Progenitor cell of endocrine pancreas (in vitro differentiated cells): ENCODE results near the gene RTEL1. TPM values are rescaled to one million over a fixed set of nuclear protein-coding genes. Genes with fewer than 3 reads are reported as not detected.
"Not testable (repeated sequence)": the region's sequence is repeated elsewhere in the genome, so short reads cannot be mapped to it uniquely, and the experiment has no call there.

ENCODE experiments used
- DNase-seq: peaks from one replicate; pipeline ENCODE4 v3.0.0; 2021; ENCODE audit warnings: low spot score; ENCODE audit not compliant: unreplicated experiment
- H3K27ac Mint-ChIP-seq: 2 replicates; pipeline ENCODE4 v1.8.0; 2021; ENCODE audit warnings: mild to moderate bottlenecking, moderate library complexity, mixed read lengths
- H3K27me3 Mint-ChIP-seq: 2 replicates; pipeline ENCODE4 v1.8.0; 2021; ENCODE audit warnings: mixed read lengths
- H3K36me3 Mint-ChIP-seq: 2 replicates; pipeline ENCODE4 v1.8.0; 2022; ENCODE audit warnings: mixed read lengths; ENCODE audit not compliant: insufficient read depth
- H3K4me1 Mint-ChIP-seq: 2 replicates; pipeline ENCODE4 v1.8.0; 2021; ENCODE audit warnings: low read depth, mixed read lengths
- H3K4me3 Mint-ChIP-seq: 2 replicates; pipeline ENCODE4 v1.8.0; 2021; ENCODE audit warnings: low read depth, mild to moderate bottlenecking, moderate library complexity, mixed read lengths
- H3K9me3 Mint-ChIP-seq: 2 replicates; pipeline ENCODE4 v1.8.0; 2021; ENCODE audit warnings: low read depth, mixed read lengths
- CTCF ChIP-seq: fragments of 200-600 bp; sonication (generic); IDR thresholded peaks from one replicate; pipeline ENCODE4 v1.5.0; 2021; ENCODE audit warnings: antibody characterized with exemption, mild to moderate bottlenecking; ENCODE audit not compliant: unreplicated experiment
- total RNA-seq: library from RNA; stranded (reverse); gene quantifications from 2 replicates; pipeline ENCODE4 v1.2.1, GENCODE V29; 2021

RTEL1 gene
- total RNA-seq, 1 donor from 2014 or later = 35.5 TPM

- DNase-seq, H3K27ac Mint-ChIP-seq, H3K27me3 Mint-ChIP-seq, H3K9me3 Mint-ChIP-seq, H3K4me3 Mint-ChIP-seq, H3K4me1 Mint-ChIP-seq: not testable (repeated sequence)
- peak; percentile 8 for TF ChIP-seq CTCF
- peaks cover 32% of the 10 kb centered on the region for H3K36me3 Mint-ChIP-seq
Observed at GRCh38 chr20:63613863-63614594, 44.1 kb upstream of the RTEL1 start.

- peaks cover 32% of the 10 kb centered on the region for H3K36me3 Mint-ChIP-seq
Observed at GRCh38 chr20:63617092-63617875, 40.8 kb upstream of the RTEL1 start.

GRCh38 chr20:63617876-63618265 lies 40.2 kb upstream of the RTEL1 start:
- no peak for DNase-seq
- no peak for TF ChIP-seq CTCF
- no peak overlapping the region for H3K4me3 Mint-ChIP-seq
- H3K9me3 Mint-ChIP-seq = peaks cover 5% of the 10 kb centered on the region
- H3K27ac Mint-ChIP-seq = no peak overlapping the region
- peaks cover 31% of the 10 kb centered on the region for H3K36me3 Mint-ChIP-seq
- no peaks in the 10 kb centered on the region for H3K27me3 Mint-ChIP-seq
- peaks cover 2% of the 10 kb centered on the region for H3K4me1 Mint-ChIP-seq

More at GRCh38 chr20:63617092-63617875, 40.8 kb upstream of the RTEL1 start:
- Mint-ChIP-seq H3K27ac (no peak overlapping the region), H3K9me3 (peaks cover 5% of the 10 kb centered on the region), H3K4me3 (no peak overlapping the region), H3K4me1 (peaks cover 2% of the 10 kb centered on the region), H3K27me3 (no peaks in the 10 kb centered on the region)
- TF ChIP-seq CTCF = no peak
- no peak for DNase-seq

- DNase-seq = no peak
- Mint-ChIP-seq H3K27ac (no peak overlapping the region), H3K4me1 (peaks cover 2% of the 10 kb centered on the region), H3K9me3 (peaks cover 5% of the 10 kb centered on the region), H3K27me3 (no peaks in the 10 kb centered on the region), H3K36me3 (peaks cover 27% of the 10 kb centered on the region), H3K4me3 (no peak overlapping the region)
- no peak for TF ChIP-seq CTCF
Observed at GRCh38 chr20:63618291-63618980, 39.7 kb upstream of the RTEL1 start.

- peaks cover 2% of the 10 kb centered on the region for H3K4me1 Mint-ChIP-seq
- TF ChIP-seq CTCF = no peak
- no peak overlapping the region for H3K27ac Mint-ChIP-seq
- H3K27me3 Mint-ChIP-seq = no peaks in the 10 kb centered on the region
- no peak overlapping the region for H3K4me3 Mint-ChIP-seq
- H3K36me3 Mint-ChIP-seq = peaks cover 26% of the 10 kb centered on the region
- peaks cover 5% of the 10 kb centered on the region for H3K9me3 Mint-ChIP-seq
- no peak for DNase-seq
Observed at GRCh38 chr20:63619086-63619485, 39.0 kb upstream of the RTEL1 start.
